Mesenchymal stem cell (in vitro differentiated cells and primary cell): ENCODE results near the gene GTF3C5.

ENCODE experiments used
- DNase-seq: peaks from one replicate; pipeline ENCODE4 v3.0.0-alpha.2; 2013
- H2AFZ ChIP-seq: one replicate; pipeline ENCODE4 v1.6.1; 2013; ENCODE audit warnings: low read depth, mild to moderate bottlenecking, control low read depth, inconsistent platforms, low read length, moderate library complexity
- H2AK5ac ChIP-seq: 2 replicates; pipeline ENCODE4 v1.6.1; 2013; ENCODE audit warnings: low read length, moderate library complexity, mild to moderate bottlenecking, inconsistent platforms; ENCODE audit not compliant: severe bottlenecking
- H2BK120ac ChIP-seq: one replicate; pipeline ENCODE4 v1.6.1; 2013; ENCODE audit warnings: low read depth, mild to moderate bottlenecking, inconsistent platforms, low read length, moderate library complexity
- H2BK12ac ChIP-seq, 2 experiments: one replicate each; pipeline ENCODE4 v1.6.1; 2013; ENCODE audit warnings: inconsistent platforms in 2 of 2, low read length in 2 of 2, mild to moderate bottlenecking in 2 of 2, moderate library complexity in 2 of 2, control low read depth in 1 of 2
- H2BK15ac ChIP-seq: one replicate; pipeline ENCODE4 v1.6.1; 2013; ENCODE audit warnings: mild to moderate bottlenecking, low read depth, inconsistent platforms; ENCODE audit not compliant: poor library complexity, severe bottlenecking
- H2BK5ac ChIP-seq: 2 replicates; pipeline ENCODE4 v1.6.1; 2013; ENCODE audit warnings: low read depth, mild to moderate bottlenecking, low read length, control low read depth, inconsistent platforms; ENCODE audit not compliant: poor library complexity, severe bottlenecking
- H3K14ac ChIP-seq, 2 experiments: one replicate each; pipeline ENCODE4 v1.6.1; 2013; ENCODE audit warnings: inconsistent platforms in 2 of 2, low read length in 2 of 2, control low read depth in 1 of 2, mild to moderate bottlenecking in 1 of 2, moderate library complexity in 1 of 2
- H3K18ac ChIP-seq, 2 experiments: one replicate each; pipeline ENCODE4 v1.6.1; 2013; ENCODE audit warnings: inconsistent platforms in 2 of 2, low read length in 2 of 2, control low read depth in 1 of 2, low read depth in 1 of 2, mild to moderate bottlenecking in 1 of 2
- H3K23ac ChIP-seq, 2 experiments: one replicate each; pipeline ENCODE4 v1.6.1; 2013; ENCODE audit warnings: inconsistent platforms in 2 of 2, low read length in 2 of 2, mild to moderate bottlenecking in 2 of 2, moderate library complexity in 2 of 2, control low read depth in 1 of 2
- H3K27ac ChIP-seq: 2 replicates; pipeline ENCODE4 v1.5.1; 2013; ENCODE audit warnings: mild to moderate bottlenecking, moderate library complexity, low read length, control low read depth, inconsistent platforms; ENCODE audit not compliant: poor library complexity, severe bottlenecking
- H3K27me3 ChIP-seq, 2 experiments: 2 replicates each; pipeline versions ENCODE4 v1.6.1 to v1.7.0; 2013; ENCODE audit warnings: low read length in 2 of 2, mild to moderate bottlenecking in 2 of 2, moderate library complexity in 2 of 2, control low read depth in 1 of 2, inconsistent platforms in 1 of 2; ENCODE audit not compliant: control insufficient read depth in 1 of 2, insufficient read depth in 1 of 2
- H3K36me3 ChIP-seq, 2 experiments: 2 replicates each; pipeline versions ENCODE4 v1.6.1 to v1.7.0; 2013; ENCODE audit warnings: low read length in 2 of 2, control low read depth in 1 of 2, inconsistent platforms in 1 of 2, low read depth in 1 of 2, mild to moderate bottlenecking in 1 of 2; ENCODE audit not compliant: insufficient read depth in 2 of 2, control insufficient read depth in 1 of 2
- H3K4ac ChIP-seq, 2 experiments: one replicate each; pipeline ENCODE4 v1.6.1; 2013; ENCODE audit warnings: inconsistent platforms in 2 of 2, low read length in 2 of 2, mild to moderate bottlenecking in 2 of 2, moderate library complexity in 2 of 2, control low read depth in 1 of 2, low read depth in 1 of 2
- H3K4me1 ChIP-seq: 2 replicates; pipeline ENCODE4 v1.6.1; 2013; ENCODE audit warnings: low read depth, low read length, control low read depth; ENCODE audit not compliant: control insufficient read depth, insufficient read depth
- H3K4me2 ChIP-seq: 2 replicates; pipeline ENCODE4 v1.6.1; 2013; ENCODE audit warnings: low read length, mild to moderate bottlenecking, inconsistent platforms; ENCODE audit not compliant: poor library complexity, severe bottlenecking
- H3K4me3 ChIP-seq, 2 experiments: 2 replicates each; pipeline versions ENCODE4 v1.5.1 to v1.7.0; 2013; ENCODE audit warnings: low read length in 2 of 2, mild to moderate bottlenecking in 2 of 2, control low read depth in 1 of 2, low read depth in 1 of 2; ENCODE audit not compliant: insufficient read depth in 1 of 2
- H3K79me1 ChIP-seq: replicated peaks from 2 replicates; pipeline ENCODE4 v1.6.1; 2013; ENCODE audit warnings: mild to moderate bottlenecking, control low read depth, low read length, inconsistent platforms; ENCODE audit not compliant: poor library complexity, severe bottlenecking
- H3K9ac ChIP-seq: 2 replicates; pipeline ENCODE4 v1.7.0; 2013; ENCODE audit warnings: mild to moderate bottlenecking, low read length, moderate library complexity
- H3K9me3 ChIP-seq: 2 replicates; pipeline ENCODE4 v1.7.0; 2013; ENCODE audit warnings: mild to moderate bottlenecking, low read length; ENCODE audit not compliant: control insufficient read depth
- H4K8ac ChIP-seq: one replicate; pipeline ENCODE4 v1.6.1; 2013; ENCODE audit warnings: inconsistent platforms, mild to moderate bottlenecking, low read length, moderate library complexity
- H4K91ac ChIP-seq: one replicate; pipeline ENCODE4 v1.6.1; 2013; ENCODE audit warnings: mild to moderate bottlenecking, low read length, inconsistent platforms
- WGBS: methylation state at CpG from one replicate; pipeline ENCODE4 v1.1.7; 2013; ENCODE audit warnings: mixed read lengths; 5-methylcytosine and 5-hydroxymethylcytosine counted together

Gene GTF3C5

GRCh38 chr9:133003071-133003461 is 27.7 kb upstream of the GTF3C5 start:
- no peak for DNase-seq
- Histone ChIP-seq H3K79me1 (no peaks in the 10 kb centered on the region), H3K27ac (no peak overlapping the region), H2BK120ac (no peak overlapping the region), H3K4me2 (no peak overlapping the region), H3K14ac (peak overlapping the region in 1 of 2 experiments; percentile 26), H3K4me3 (no peak overlapping the region), H3K18ac (no peak overlapping the region), H3K9me3 (no peaks in the 10 kb centered on the region), H2AFZ (no peak overlapping the region), H2AK5ac (no peak overlapping the region), H3K4me1 (peaks cover 10% of the 10 kb centered on the region), H4K8ac (no peak overlapping the region), H3K23ac (no peak overlapping the region), H3K9ac (no peak overlapping the region), H2BK5ac (no peak overlapping the region), H4K91ac (no peak overlapping the region), H2BK15ac (no peak overlapping the region), H3K36me3 (no peaks in the 10 kb centered on the region), H3K4ac (no peak overlapping the region), H2BK12ac (no peak overlapping the region), H3K27me3 (peaks cover 48 to 80% of the 10 kb centered on the region in 2 experiments)
- 73% methylated on average over 13 of the region's 13 CpGs for WGBS

GRCh38 chr9:133003671-133004090 is 27.1 kb upstream of the GTF3C5 start:
- Histone ChIP-seq H2BK12ac (no peak overlapping the region), H3K79me1 (no peaks in the 10 kb centered on the region), H4K91ac (no peak overlapping the region), H3K9me3 (no peaks in the 10 kb centered on the region), H3K27me3 (peaks cover 54 to 82% of the 10 kb centered on the region in 2 experiments), H3K4me1 (peaks cover 10% of the 10 kb centered on the region), H3K23ac (no peak overlapping the region), H3K18ac (no peak overlapping the region), H3K4me3 (no peak overlapping the region), H2BK15ac (no peak overlapping the region), H3K9ac (no peak overlapping the region), H3K36me3 (no peaks in the 10 kb centered on the region), H2BK120ac (no peak overlapping the region), H4K8ac (no peak overlapping the region), H3K27ac (no peak overlapping the region), H2AK5ac (no peak overlapping the region), H2BK5ac (no peak overlapping the region), H2AFZ (no peak overlapping the region), H3K4me2 (no peak overlapping the region), H3K14ac (no peak overlapping the region), H3K4ac (no peak overlapping the region)
- WGBS, result 37% methylated on average over 9 of the region's 9 CpGs
- DNase-seq, result no peak

DNA sequence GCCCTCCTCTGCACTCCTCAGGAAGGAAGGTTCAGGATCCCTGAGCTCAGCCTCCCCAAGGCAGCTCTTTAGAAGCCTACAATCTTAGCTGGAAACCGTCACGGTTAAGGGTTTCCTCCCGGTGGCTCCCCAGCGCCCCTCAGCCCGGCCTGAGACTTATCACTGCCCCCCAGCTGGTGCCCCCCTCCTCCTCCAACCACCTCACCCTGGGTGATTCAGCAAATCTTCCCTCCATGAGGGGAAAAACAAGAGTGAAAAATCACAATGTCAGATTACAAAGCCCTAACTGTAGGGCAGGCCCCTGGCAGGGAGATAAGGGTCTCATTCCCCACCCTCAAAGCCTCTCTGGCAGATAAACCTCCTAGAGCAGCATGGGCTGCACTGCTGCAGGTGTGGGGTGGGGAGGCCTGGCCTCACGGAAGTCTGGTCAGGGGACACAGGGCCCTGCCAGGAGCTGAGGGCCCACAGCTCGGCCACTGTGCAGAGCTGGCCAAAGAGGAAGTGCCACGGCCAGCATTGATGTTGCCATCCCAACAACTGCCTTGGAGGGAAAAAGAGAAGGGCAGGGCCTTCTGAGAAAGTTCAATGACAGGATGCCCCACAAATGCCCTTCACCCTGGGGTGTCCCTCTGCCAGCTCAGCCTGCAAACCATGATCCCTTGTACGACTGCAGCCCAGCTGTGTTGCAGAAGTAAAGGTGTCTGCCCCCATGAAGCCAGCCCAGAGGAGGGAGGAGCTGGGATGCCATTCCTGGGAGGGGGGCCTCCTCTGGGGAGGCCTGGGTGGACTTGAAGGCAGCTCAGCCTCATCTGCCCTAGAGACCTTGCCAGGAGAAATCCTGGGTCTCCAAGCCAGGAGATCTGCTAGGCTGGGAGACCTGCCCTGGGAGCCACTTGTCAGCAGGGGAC is 26.5 kb upstream of the GTF3C5 start:
- H3K18ac ChIP-seq, result no peak overlapping the region
- H3K27me3 ChIP-seq, result peaks cover 54 to 76% of the 10 kb centered on the region in 2 experiments
- no peak for DNase-seq
- H4K8ac ChIP-seq, result no peak overlapping the region
- H2AK5ac ChIP-seq, result no peak overlapping the region
- no peak overlapping the region for H3K4me3 ChIP-seq
- no peak overlapping the region for H2BK12ac ChIP-seq
- no peaks in the 10 kb centered on the region for H3K79me1 ChIP-seq
- H3K4ac ChIP-seq, result no peak overlapping the region
- WGBS, result 43% methylated on average over 9 of the region's 9 CpGs
- H3K9ac ChIP-seq, result no peak overlapping the region
- H2BK15ac ChIP-seq, result no peak overlapping the region
- H2BK120ac ChIP-seq, result no peak overlapping the region
- H4K91ac ChIP-seq, result no peak overlapping the region
- no peak overlapping the region for H3K14ac ChIP-seq
- no peak overlapping the region for H3K23ac ChIP-seq
- H3K4me1 ChIP-seq, result peaks cover 10% of the 10 kb centered on the region
- H2AFZ ChIP-seq, result no peak overlapping the region
- H3K9me3 ChIP-seq, result no peaks in the 10 kb centered on the region
- no peaks in the 10 kb centered on the region for H3K36me3 ChIP-seq
- H3K27ac ChIP-seq, result no peak overlapping the region
- H3K4me2 ChIP-seq, result no peak overlapping the region
- no peak overlapping the region for H2BK5ac ChIP-seq

DNA sequence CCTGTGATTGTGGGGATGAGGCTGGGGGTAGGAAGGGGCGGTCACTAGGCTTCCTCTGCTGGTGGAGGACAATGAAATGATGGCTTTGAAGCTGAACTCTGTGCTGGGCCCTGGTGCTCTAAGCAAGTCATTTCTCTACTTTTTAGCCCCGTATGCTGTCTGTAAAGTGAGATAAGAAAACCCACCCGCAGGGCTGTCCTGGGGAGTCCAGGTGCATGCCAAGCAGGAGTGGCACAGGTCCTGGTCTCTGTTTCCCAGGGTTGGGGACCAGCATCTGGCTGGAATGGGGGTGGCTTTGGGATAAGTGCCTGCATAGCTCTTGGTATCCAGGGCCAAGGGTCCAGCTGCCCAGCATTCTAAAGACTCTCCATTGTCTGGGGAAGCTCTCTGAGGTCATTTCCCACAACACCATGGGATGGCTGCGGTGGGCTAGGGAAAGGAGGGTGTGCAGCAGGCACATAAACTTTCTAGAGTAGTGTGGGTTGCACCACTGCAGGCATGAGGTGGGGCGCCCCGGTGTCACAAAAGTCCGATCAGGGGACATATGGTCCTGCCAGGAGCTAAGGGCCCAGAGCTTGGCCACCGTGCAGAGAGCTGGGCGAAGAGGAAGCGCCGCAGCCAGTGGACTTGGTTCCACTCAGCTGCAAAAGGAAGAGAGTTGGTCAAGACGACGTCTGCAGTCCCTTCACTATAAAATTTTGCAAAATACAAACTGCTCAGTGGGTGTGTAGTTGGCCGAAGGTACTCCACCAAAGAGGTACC is 25.6 kb upstream of the GTF3C5 start:
- no peak overlapping the region for H3K4ac ChIP-seq
- no peak overlapping the region for H3K14ac ChIP-seq
- no peak overlapping the region for H3K23ac ChIP-seq
- no peak for DNase-seq
- no peak overlapping the region for H2BK5ac ChIP-seq
- 84% methylated on average over 12 of the region's 14 CpGs for WGBS
- no peak overlapping the region for H3K27ac ChIP-seq
- no peak overlapping the region for H3K18ac ChIP-seq
- H3K27me3 ChIP-seq, result peaks cover 52 to 74% of the 10 kb centered on the region in 2 experiments
- no peak overlapping the region for H2AK5ac ChIP-seq
- H3K9ac ChIP-seq, result no peak overlapping the region
- no peak overlapping the region for H3K4me3 ChIP-seq
- H3K4me1 ChIP-seq, result peaks cover 10% of the 10 kb centered on the region
- H3K36me3 ChIP-seq, result no peaks in the 10 kb centered on the region
- no peak overlapping the region for H4K91ac ChIP-seq
- H3K9me3 ChIP-seq, result no peaks in the 10 kb centered on the region
- no peak overlapping the region for H3K4me2 ChIP-seq
- no peak overlapping the region for H2BK15ac ChIP-seq
- H2AFZ ChIP-seq, result no peak overlapping the region
- no peak overlapping the region for H4K8ac ChIP-seq
- no peaks in the 10 kb centered on the region for H3K79me1 ChIP-seq
- H2BK12ac ChIP-seq, result no peak overlapping the region
- no peak overlapping the region for H2BK120ac ChIP-seq
